Muscle of back (tissue), 11 donors: ENCODE measurements around the gene CHCHD3. TPM values are rescaled to one million over a fixed set of nuclear protein-coding genes. Genes with fewer than 3 reads are reported as not detected.
A peak's percentile ranks its signal among the peaks of the same experiment; 100 is the strongest.

Source experiments
- DNase-seq, 3 donors: peaks; one replicate each; pipeline versions ENCODE4 v3.0.0 to v3.0.0-alpha.2; 2013
- polyA plus RNA-seq, 10 donors: library from polyadenylated mRNA; unstranded; fragments of 120-200 nt; gene quantifications; one replicate each; pipeline ENCODE4 v1.2.1, GENCODE V29; 2013; ENCODE audit not compliant: insufficient read length in 10 of 10

CHCHD3 gene
- polyA plus RNA-seq, 10 donors, result 59.2 to 86.9 (median 74.4) TPM

GRCh38 chr7:132866144-132866531 is 215.8 kb downstream of the CHCHD3 start:
- DNase-seq, result no peak

GRCh38 chr7:132865366-132866143 is 216.3 kb downstream of the CHCHD3 start:
- peak in 2 of 3 donors; percentile 26 to 29 for DNase-seq

- DNase-seq, result no peak
Measured at GRCh38 chr7:132861940-132862554, 219.8 kb downstream of the CHCHD3 start.

GRCh38 chr7:132861424-132861823 is 220.5 kb downstream of the CHCHD3 start:
- DNase-seq, result no peak

GRCh38 chr7:132859199-132859598 is 222.7 kb downstream of the CHCHD3 start:
- DNase-seq, result no peak

GRCh38 chr7:132858760-132859159 is 223.1 kb downstream of the CHCHD3 start:
- DNase-seq, result no peak

GRCh38 chr7:132858251-132858650 is 223.6 kb downstream of the CHCHD3 start:
- no peak for DNase-seq

GRCh38 chr7:132857703-132858102 is 224.2 kb downstream of the CHCHD3 start:
- no peak for DNase-seq

- no peak for DNase-seq
Measured at GRCh38 chr7:132857031-132857430, 224.9 kb downstream of the CHCHD3 start.

- no peak for DNase-seq
Measured at GRCh38 chr7:132856416-132856815, 225.5 kb downstream of the CHCHD3 start.

GRCh38 chr7:132855901-132856300 is 226.0 kb downstream of the CHCHD3 start:
- no peak for DNase-seq

- DNase-seq, result no peak
Measured at GRCh38 chr7:132854238-132854637, 227.7 kb downstream of the CHCHD3 start.

- DNase-seq, result no peak
Measured at GRCh38 chr7:132847376-132847775, 234.5 kb downstream of the CHCHD3 start.

- no peak for DNase-seq
Measured at GRCh38 chr7:132846086-132846485, 235.8 kb downstream of the CHCHD3 start.

GRCh38 chr7:132842478-132842877 is 239.4 kb downstream of the CHCHD3 start:
- DNase-seq, result no peak

GRCh38 chr7:132840199-132840598 is 241.7 kb downstream of the CHCHD3 start:
- no peak for DNase-seq

- DNase-seq, result no peak
Measured at GRCh38 chr7:132838313-132838712, 243.6 kb downstream of the CHCHD3 start.

- no peak for DNase-seq
Measured at GRCh38 chr7:132837529-132837928, 244.4 kb downstream of the CHCHD3 start.

GRCh38 chr7:132836746-132837145 is 245.1 kb downstream of the CHCHD3 start:
- no peak for DNase-seq

GRCh38 chr7:132830941-132831340 is 250.9 kb downstream of the CHCHD3 start:
- DNase-seq, result no peak

- DNase-seq, result no peak
Measured at GRCh38 chr7:132828502-132828901, 253.4 kb downstream of the CHCHD3 start.

GRCh38 chr7:132825932-132826835 is 255.7 kb downstream of the CHCHD3 start:
- peak in 1 of 3 donors; percentile 18 for DNase-seq
